NCI-H345 (cell line): ENCODE data around the gene GPR156.

Source experiments
- DNase-seq: peaks from one replicate; lab custom pipeline; 2025; lab: John Stamatoyannopoulos, UW

The GPR156 gene

DNA sequence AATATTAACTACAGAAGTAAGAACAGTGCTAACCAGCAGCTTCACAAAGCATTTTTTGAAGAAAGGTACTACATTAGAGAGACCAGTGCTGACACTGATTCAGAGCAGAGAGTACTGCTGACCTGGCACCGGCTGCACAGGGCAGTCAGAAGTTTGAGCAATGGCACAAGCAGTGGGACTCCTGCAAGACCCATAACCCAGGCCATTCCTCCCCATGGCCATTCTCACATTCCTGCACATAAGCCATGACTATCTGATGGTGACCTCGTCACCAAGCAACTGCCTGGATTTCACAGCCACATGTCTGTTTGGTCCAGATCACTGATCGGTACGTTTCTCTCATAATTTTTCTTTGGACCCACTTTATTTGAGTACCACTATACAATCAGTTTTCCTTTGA, 88.7 kb downstream of the GPR156 start:
- no peak for DNase-seq

DNA sequence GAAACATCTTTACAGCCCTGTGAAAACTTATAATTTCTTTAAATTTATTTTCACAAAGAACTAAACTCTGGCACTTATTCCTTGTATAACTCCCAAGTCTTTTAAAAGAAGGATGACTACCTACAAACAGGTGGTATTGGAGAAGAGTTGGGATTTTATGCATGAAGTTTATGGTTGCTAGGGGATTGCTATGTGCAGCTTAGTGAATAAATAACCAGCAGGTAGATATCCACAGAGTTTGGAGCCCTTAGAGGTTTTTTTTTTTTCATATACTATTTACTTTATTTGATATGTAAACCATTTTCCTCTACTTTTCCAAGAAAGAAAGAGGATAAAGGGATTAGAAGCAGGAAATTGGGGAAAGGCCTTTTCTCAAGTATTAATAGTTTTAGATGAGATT, 91.5 kb downstream of the GPR156 start:
- DNase-seq, result no peak

DNA sequence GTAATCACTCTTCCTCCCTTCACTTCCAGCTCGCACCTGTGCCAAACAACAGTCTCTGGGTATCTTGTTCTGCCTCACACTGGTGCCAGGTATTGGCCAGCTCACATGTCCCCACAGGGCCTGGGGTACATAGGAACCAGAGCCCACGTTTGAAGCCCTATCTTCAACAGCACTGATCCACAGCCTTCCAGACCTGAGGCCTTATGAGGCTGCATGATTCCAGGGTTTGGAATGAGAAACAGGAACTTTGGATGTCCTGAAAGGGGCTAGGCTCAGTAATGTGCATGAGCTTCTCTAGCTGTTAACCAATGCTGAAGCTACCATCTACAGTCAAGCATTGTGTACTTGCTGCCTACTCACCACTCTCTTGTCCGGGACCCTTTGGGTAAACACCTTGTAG, 92.4 kb downstream of the GPR156 start:
- no peak for DNase-seq

DNA sequence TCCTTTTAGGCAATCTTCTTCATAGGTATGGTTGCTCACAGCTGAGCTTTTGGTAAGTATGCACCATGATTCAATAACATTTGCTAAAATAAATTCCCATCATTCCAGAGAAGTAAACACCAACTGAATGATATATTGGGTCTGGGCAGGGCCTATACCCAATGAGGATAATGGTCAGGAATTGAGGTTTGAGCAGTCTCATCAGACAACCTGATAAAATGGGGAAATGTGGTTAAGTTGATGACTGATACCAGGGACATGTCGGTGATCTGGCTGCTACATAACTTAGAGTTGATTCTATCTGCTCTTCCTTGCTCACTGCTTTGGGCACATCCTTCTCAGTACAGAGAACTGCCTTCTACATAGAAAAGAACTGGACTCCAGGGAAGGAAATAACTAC, 92.9 kb downstream of the GPR156 start:
- DNase-seq, result no peak

DNA sequence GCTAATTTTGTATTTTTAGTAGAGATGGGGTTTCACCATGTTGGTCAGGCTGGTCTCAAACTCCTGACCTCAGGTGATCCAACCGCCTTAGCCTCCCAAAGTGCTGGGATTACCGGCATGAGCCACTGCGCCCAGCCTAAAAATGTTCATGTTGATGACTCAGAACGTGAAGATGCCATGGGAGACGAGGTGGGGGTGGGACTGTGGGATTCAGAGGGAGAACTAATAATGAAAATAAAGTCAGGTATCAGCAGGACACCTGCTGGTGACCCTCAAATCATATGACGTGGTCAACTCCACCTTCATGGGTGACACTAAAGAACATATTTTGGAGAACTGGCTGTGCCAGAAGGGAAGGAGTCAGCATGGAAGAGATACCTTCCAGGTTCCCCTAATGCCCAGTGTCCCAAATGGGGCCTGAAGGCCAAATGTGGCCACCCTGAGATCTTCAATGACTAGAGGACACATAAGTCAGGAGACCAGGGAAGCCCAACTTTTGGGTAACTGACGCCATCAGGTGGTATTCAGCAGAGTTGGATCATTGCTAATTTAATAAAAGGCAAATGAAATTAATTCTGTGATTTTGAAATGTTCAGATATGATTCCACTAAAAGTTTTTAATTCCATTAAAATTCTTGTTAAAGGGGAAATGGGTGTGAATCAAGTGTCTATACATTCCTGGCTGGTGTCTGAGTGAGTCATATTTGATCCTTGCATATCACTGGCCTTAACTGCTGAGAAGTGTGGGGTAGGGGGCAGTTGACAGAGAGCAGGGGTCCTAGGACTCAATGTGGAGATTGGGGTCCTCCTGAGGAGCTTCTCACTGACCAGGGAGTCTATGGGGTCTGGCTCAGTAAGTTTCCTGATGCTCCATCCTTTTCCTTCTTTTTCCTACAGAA, 102.2 kb downstream of the GPR156 start:
- DNase-seq, result no peak

DNA sequence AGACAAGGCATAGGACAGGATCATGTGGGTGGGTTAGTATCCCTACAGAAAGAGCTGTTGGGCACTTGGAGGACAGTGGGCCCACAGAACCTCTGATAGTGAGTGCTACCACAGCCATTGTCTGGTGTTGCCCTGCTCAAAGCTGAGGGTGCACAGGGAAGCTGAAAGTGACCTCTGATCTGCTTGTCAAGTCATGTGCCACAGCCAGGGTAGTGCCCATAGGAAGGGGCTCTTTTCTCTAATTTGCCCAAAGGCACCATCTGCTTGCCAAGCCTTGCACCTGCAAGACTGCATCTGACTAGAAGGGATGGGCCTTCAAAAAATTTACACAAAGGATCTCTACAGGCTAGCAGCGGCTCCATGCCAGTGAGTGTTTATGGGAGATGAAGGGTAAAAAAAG, 103.4 kb downstream of the GPR156 start:
- peak; percentile 51 for DNase-seq

DNA sequence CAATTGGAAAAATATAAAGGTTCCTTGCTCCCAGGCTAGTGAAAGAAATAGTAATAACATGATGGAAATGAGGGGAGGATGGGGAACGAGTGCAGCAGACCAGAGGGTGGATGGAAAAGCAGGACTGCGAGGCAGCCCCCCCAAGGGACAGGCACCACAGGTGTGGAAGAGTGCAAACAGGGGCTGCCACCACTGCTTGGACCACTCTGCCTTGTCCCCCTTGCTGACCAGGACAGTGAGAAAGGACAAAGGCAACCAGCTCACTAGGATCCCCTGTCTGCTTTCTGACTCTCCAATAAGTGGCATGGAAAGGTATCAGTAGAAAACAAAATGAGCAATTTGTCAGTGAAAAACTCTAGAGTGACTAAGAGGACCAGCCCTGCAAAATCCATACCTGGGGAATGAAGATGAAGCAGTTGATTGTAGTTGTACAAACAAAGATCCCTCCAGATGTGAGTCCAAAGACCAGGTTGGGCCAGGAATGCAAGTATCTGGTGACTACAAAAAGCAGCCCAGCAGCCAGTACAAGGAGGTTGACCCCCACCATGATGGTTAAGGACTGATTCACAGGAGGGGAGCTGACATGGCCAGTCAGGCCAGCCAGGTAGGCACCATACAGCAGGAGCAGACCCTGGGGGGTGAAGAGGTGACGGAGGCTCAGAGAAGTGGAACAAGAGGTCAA, 104.2 kb downstream of the GPR156 start:
- no peak for DNase-seq

DNA sequence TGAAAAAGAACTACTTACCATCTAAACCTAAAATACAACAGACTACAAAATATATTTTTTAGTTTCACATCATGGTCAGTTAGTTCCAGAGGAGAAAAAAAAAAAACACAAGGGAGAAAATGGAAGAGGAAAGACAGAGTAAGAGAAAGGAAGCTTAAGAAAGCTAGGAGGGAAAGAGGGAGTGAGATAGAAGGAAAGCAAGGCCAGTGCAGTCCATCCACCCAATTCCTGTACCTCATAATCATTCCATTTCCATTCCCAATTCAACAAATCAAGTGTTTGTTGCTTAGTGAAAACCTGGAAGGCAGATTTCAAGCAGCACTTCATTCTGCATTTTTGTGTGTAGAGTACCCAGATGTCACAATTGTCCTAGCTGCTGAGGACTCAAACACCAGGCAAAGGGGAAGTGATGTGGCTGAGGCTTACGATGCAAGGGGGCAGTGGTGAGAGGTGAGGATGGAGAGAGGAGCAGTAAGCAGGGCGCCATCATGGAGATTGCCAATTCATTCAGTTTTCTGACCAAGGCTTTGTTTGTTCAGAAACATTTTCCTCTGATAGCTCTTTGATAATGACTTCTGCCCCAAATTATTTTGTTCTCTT, 107.2 kb downstream of the GPR156 start:
- DNase-seq, result no peak

DNA sequence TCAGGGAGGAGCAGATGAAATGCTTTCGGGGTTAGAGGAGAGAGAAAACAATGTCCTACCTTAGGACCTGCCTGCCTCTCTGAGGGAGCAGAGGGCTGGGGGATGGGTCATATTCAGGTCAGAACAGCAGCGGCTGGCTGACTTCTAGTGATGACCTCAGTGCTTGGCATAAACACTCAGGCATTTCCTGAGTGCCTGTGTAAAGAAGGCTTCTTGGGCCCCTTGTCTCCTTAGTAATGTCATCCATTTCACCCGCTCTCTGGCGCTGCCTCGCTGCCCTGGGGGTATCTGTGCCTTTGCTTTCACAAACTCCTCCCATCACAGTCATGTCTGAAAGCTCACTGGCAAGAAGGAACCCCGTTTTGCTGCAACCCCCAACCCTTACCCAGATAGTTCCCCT, 107.9 kb downstream of the GPR156 start:
- DNase-seq, result no peak

DNA sequence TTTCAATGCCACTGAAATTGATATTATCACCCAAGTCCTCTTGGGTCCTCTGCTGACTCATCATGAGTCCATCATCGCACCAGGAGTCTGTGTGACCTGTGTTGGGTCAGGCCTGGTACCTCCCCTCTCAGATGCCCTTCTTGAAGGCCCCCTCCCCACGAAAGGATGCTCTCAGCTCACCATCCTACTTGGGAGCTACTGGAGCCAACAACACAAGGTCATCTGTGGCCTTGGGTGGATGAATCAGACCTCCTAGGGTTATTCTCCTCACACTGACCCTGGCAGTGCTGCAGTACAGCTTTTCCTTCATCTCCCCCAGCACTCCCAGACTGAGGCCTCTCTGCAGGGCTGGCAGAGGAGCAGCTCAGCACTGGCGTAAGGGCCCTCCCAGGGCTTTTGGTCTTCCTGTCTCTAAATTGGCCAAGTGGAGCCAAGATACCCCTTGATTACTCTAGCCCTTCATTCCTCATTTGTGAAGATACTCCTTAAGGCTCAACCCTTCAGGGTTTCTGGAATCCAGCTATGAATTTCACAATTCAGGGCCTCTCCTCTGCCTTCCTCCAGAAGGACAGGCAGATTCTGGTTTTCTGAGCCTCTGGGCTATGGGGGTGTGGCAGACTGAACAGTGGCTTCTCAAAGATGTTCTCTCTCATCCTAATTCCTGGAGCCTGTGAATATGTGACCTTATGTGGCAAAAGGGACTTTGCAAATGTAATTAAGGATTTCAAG, 110.0 kb downstream of the GPR156 start:
- no peak for DNase-seq

DNA sequence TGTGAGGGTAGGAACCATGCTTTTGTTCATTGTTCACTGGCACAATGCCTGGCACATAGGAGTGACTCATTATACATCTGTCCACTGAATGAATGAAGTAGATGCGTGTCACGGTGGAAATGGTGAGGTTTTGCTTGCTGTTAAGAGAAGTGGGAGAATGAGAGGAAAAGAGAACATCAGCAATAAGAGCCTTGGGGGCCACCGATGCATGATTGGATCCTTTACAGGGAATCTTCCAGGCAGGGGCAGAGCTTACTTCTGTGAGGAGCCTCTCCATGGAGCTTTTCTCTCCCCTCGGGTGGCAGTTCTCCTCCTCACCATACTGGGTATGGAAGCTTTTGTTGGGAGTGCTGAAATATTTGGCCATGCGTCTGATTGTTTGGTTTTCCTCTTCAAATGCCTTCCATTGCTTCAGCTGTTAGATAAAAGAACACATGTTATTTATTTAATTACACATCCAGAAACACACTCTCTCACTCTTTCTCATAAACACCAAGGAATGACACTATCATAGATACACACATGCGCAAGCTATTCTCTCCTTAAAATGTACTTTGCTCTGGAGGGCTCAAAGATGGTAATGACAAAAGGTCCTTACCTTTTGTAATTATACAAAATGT, 111.9 kb downstream of the GPR156 start:
- peak; percentile 19 for DNase-seq

DNA sequence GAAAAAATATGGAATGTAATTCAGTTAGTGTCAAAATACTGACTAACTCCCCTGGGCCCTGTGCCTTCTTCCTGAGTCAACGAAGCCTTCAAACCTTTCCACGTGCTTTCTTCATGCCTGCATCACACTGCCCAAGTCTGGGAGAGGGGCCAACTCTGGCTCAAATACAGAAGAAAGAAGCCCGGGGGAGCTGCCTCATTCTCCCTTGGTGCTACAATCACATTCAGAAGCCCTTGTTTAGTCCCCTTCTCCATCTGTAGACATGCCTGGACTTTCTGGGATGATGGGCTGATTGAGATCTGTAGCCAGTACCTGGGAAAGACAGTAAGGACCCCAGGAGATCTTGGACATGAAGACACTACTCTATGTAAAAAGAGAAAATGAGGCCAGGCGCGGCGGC, 113.0 kb downstream of the GPR156 start:
- DNase-seq, result no peak

DNA sequence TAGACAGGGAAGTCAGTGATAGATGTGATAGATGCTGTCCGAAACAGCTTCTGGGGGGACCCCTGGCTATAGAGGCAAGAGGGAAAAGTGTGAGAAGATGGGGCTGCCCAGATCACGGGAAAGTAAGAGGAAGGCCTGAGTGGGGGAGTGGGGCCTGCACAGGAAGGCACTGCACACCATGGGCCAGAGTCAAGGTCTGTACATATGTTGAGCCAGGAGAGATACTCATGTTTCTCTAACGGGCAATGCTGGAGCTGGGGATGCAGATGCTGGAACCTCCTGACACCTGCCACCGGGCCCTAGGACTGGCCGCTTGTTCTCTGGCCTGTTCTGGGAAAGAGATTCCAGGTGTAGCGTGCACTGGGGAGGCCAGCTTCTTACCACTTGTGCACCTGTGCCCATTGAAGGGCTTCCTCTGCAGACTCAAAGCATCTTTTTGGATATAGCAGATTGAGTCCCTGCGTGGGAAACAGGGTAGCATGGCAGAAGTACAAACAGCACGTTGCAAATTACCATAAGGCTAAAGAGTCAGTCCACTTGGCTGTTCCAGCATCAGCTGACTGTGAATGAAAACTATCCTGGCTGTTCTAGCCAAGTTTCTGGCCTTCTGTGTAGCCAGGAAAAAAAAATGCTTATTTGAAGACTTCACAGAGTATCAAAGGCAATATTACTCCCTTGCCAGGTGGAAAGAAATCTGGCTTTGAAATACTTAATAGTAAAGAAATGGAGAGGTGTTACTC, 113.7 kb downstream of the GPR156 start:
- DNase-seq, result no peak

DNA sequence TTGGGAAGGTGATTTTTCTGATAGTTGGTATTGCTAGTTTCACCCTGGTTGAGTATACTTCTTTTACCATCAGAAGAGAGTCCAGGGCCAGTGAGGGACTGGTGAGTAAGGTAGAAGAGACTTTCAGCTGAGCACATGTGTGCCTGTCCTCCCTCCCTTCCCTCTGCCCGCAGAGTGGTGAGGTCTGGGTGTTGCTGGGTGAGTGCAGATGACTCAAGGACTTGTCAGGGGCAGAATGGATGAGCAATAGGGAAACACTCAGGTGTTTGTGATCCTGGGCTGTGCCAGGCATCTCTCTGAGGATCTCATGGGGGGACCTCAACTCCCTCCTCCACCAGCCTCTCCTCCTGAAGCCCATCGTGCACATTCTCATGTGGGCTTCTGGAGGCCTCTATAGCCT, 114.8 kb downstream of the GPR156 start:
- DNase-seq, result no peak

DNA sequence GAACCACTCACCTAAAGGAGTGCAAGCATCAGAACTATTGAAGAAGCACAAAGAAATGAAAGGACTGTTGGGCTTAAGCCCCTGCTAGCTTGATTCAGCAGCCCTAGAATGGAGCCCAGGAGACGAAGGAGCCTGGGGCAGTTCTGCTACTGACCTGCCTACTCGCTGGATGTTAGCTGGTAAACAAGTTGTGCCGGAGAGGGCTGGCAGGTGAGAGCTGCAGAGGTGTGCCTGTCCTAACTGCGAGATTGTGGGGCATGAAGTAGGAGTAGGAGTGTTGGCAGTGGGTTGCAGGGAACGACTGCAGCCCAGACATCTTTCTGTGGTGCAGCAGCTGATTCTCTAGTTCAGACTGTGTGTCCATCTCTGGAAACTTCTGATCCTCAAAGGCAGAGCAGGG, 115.6 kb downstream of the GPR156 start:
- no peak for DNase-seq

DNA sequence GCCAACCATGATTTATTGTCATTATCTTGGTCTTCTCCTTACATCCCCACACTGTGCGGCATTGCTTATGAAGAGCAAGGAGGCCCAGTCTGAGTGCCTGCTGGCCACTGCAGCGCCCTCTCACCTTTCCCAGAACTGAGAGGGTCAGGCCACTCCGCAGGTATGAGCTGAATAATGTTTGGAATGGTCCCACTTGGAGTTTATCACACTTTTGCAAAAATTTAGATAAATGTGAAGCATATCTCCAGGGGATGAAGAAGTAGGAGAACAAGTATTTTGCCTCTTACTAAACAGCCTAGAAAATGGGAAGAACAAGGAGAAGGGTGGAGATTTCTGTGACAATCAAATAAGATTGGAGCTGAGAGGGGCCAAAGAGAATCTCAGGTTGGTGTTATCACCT, 116.4 kb downstream of the GPR156 start:
- no peak for DNase-seq

DNA sequence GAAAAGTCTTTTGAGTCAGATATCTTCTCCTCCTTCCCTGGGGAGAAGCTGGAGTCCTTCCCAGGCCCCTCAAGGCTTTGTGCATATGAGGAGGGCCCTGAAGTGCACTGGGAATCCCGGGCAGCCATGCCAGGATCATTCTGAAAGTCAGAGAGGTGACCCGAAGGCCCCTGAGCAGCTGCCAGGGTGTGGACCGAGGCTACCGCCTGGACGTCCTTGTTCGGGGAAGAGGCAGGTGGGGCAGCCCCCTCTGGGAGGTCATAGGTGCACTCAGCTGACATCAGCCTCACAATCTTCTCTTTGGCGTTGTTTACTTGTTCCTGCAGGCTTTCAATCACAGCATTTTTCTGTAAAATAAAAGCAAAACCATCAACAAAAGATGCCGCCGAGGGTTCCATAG, 117.0 kb downstream of the GPR156 start:
- no peak for DNase-seq

DNA sequence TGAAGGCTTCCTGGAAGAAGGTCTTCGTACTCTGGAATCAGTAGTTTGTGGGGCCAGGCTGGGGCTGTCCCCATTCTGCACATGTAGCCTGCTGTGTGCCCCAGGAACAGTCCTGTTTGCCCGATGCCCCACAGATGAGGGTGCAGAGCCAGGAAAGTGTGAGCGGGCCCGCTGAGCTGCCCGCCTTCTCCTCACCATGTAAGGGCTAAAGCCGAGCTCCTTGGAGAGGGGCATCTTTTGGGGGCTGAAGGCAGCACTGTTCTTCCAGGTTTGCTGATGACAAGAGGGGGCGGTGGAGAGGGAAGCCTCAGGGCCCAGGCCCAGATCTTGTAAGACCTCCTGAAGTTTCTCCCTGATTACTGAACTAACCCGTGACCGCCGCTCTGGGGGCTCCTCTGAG, 117.5 kb downstream of the GPR156 start:
- DNase-seq, result no peak

DNA sequence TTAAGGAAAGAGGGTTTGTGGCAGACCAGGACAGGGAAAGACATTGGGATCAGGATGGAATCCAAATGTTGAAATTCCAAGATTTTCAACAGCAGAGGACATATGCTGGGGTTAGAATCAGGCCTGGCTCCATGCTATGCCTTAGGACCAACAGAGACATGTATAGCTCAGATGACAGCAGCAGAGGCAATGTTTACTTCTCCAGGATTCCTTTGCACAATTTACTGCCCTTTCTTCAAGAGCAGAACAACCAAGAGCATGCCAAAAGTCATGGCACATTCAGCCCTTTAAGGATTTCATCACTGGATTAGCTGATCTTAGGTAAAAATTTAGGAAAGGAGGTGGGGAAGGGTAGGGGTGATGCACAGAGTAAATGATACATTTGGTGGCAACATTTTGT, 121.2 kb downstream of the GPR156 start:
- DNase-seq, result no peak

DNA sequence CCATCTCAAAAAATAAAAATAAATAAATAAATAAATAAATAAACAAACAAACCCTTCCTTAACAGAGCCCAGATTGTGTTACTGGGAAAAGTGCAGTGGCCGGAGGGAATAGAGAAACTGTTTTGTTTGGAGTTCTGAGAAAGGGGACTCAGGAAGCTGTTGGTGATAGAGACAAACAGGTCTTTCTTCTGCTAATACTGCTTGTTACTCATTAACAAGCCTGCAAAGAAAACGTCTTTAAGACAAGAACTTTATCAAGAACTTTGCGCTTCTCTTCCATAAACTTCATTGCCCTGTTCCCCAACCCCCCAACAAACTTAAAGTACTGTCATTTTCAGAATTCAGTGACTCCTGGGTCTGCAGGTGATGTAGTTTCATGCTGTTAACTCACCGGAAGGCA, 122.0 kb downstream of the GPR156 start:
- no peak for DNase-seq

DNA sequence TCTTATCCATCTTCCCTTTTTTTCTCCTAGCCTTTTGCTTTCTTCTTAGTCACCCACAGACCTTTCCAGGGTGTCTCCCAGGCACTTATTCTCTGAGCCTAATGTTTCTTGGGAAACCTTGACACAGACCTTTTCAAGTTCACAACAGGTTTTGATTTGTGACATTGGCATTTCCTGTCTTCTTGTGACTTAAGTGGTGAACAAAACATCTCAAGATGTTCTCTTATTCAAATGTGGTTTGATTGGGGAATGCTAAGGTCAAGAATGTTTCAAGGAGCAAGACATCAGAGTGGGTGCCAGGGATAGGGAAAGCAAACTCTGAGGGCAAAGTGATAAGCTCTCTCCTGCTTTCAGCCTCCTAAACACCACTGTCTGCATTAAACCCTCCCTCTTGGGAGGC, 122.6 kb downstream of the GPR156 start:
- DNase-seq, result no peak
